Ovary (tissue), 9 donors: ENCODE results near the gene AKAP3. TPM values are rescaled to one million over a fixed set of nuclear protein-coding genes. Genes with fewer than 3 reads are reported as not detected.

Source experiments
- DNase-seq, 5 donors: peaks; one replicate each; pipeline ENCODE4 v3.0.0-alpha.2; 2019 to 2020
- H3K27ac ChIP-seq, 2 donors: fragments of 200-600 bp; one replicate each; pipeline versions ENCODE4 v1.5.1 to v1.8.0; 2019 to 2022
- H3K27me3 ChIP-seq: fragments of 200-600 bp; one replicate; pipeline ENCODE4 v1.8.0; 2022
- H3K36me3 ChIP-seq: fragments of 200-600 bp; sonication (generic); one replicate; pipeline ENCODE4 v1.5.1; 2019
- H3K4me1 ChIP-seq: one replicate; pipeline ENCODE4 v1.8.1; 2013; ENCODE audit warnings: mild to moderate bottlenecking, moderate library complexity; ENCODE audit not compliant: insufficient read depth
- H3K4me3 ChIP-seq: fragments of 200-600 bp; sonication (generic); one replicate; pipeline ENCODE4 v1.5.1; 2017
- H3K9me3 ChIP-seq, 2 donors: fragments of 200-600 bp in 1 of 2; sonication (generic) in 1 of 2; one replicate each; pipeline versions ENCODE4 v1.5.1 to v1.8.1; 2013 to 2019; ENCODE audit warnings: mild to moderate bottlenecking in 1 of 2, moderate library complexity in 1 of 2
- EP300 ChIP-seq: sonication (generic); formaldehyde crosslinking; IDR thresholded peaks from one replicate; pipeline ENCODE4 v1.6.1; 2017; ENCODE audit warnings: antibody characterized with exemption
- POLR2A ChIP-seq: fragments of 450-650 bp; IDR thresholded peaks from one replicate; pipeline ENCODE4 v1.6.1; 2017; ENCODE audit warnings: antibody characterized with exemption, mild to moderate bottlenecking, moderate library complexity
- WGBS, 3 donors: extraction: QIAGEN DNeasy Blood & Tissue Kit in 1 of 3; methylation state at CpG; one replicate each; pipeline versions ENCODE4 v1.1.5 to v1.1.7; 2013 to 2017; 5-methylcytosine and 5-hydroxymethylcytosine counted together
- intact Hi-C, 4 donors: fragments of 100-400 bp; cut with DNase I; formaldehyde crosslinking; loops; one replicate each; pipeline versions ENCODE4 v1.11.0 to v1.15.1; 2022 to 2023
- polyA plus RNA-seq, 2 donors: library from polyadenylated mRNA; stranded (reverse); fragments of 200-250 nt in 1 of 2; fragments of 350-450 nt in 1 of 2; fragmentation: Illumina TruSeq in 1 of 2; extraction: RNeasy Lipid Tissue Mini Kit (QIAGEN cat#74804) in 1 of 2; gene quantifications; one replicate each; pipeline ENCODE4 v1.2.3, GENCODE V29; 2013 to 2014
- total RNA-seq, 7 donors: library from RNA; depleted of rRNA in 2 of 7; stranded (reverse); fragments of >200 nt in 2 of 7; fragmentation: NEBNext Ultra II Directional in 3 of 7; extraction: Animal tissue kit (Norgen Biotek cat#: 25700) in 3 of 7; gene quantifications; one replicate each; pipeline versions ENCODE4 v1.1.0 to v1.2.4, GENCODE V29; 2016 to 2023
- TF ChIP-seq, protein P1 (sequence below), 3 donors: fragments of 450-650 bp in 2 of 3; fragments of 200-600 bp in 1 of 3; IDR thresholded peaks; one replicate each; pipeline versions ENCODE4 v1.5.1 to v1.8.0; 2016 to 2022; ENCODE audit warnings: antibody characterized with exemption in 3 of 3, mild to moderate bottlenecking in 1 of 3
- donor health status: DM: no; HTN: no; CAD: no; lungs with moderate emphysema.
- donor health status: DM: no; HTN: no; CAD: no.
- donor health status: Bipolar disorder and iron deficiency.
- donor health status: DM: yes; HTN: yes; CAD: no.
- donor health status: DM: no; HTN: no; CAD: no.
- donor health status: DM: yes; HTN: yes; CAD: no.

AKAP3 gene
- total and polyA plus RNA-seq, 9 donors, result 0.24 to 2.7 (median 1.6) TPM

DNA sequence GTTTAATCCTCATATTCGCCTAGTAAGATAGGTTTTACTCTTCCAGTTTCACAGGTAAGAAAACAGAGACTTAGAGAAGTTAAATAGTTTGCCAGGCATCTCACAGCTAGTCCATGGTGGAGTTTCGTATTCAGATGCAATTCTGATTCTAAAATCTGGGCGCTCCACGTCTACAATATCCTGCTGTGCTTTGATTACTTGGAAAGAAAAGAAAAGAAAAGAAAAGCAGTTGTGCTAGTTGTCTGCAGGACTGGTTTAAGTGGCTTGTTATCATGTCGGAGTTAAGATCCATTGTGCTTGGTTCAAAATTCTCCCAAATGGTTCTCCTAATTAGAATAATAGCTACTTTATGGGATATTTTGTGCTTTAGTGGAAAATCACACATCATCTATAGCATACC lies 18.6 kb downstream of the AKAP3 start:
- WGBS, 3 donors, result 46 to 52% (median 52%) methylated on average over 5 of the region's 5 CpGs
- TF ChIP-seq, protein P1, sequence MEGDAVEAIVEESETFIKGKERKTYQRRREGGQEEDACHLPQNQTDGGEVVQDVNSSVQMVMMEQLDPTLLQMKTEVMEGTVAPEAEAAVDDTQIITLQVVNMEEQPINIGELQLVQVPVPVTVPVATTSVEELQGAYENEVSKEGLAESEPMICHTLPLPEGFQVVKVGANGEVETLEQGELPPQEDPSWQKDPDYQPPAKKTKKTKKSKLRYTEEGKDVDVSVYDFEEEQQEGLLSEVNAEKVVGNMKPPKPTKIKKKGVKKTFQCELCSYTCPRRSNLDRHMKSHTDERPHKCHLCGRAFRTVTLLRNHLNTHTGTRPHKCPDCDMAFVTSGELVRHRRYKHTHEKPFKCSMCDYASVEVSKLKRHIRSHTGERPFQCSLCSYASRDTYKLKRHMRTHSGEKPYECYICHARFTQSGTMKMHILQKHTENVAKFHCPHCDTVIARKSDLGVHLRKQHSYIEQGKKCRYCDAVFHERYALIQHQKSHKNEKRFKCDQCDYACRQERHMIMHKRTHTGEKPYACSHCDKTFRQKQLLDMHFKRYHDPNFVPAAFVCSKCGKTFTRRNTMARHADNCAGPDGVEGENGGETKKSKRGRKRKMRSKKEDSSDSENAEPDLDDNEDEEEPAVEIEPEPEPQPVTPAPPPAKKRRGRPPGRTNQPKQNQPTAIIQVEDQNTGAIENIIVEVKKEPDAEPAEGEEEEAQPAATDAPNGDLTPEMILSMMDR (IDR thresholded peaks at IDR 0.05), result no peak
- no peak for TF ChIP-seq POLR2A
- no peak for TF ChIP-seq EP300
- no peak for DNase-seq
- no peaks in the 10 kb centered on the region for H3K9me3 ChIP-seq
- H3K4me1 ChIP-seq, result no peaks in the 10 kb centered on the region
- no peaks in the 10 kb centered on the region for H3K36me3 ChIP-seq
- intact Hi-C loops, result no loop called here
- H3K27me3 ChIP-seq, result no peaks in the 10 kb centered on the region
- H3K4me3 ChIP-seq, result no peak overlapping the region
- H3K27ac ChIP-seq, result no peak overlapping the region

DNA sequence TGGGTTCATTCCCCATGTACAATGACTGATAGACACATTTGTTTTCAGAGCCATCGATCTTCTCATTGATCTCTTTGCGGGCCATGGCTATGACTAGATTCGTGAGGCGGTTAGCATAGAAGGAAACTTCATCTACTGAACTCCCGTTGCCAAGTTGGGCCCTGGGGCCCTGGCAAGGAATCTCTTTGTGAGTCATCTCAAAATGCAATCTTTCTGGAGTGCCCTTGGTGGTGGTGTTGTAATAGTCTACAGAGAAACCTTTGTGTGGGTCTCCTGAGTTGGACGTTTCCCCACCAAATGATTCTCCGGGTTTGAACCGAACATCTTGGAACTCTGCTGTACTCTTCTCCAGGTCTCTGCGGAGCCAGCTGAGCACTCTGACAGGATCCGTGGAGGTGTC lies 20.4 kb downstream of the AKAP3 start:
- TF ChIP-seq EP300, result no peak
- TF ChIP-seq POLR2A, result no peak
- TF ChIP-seq, protein P1 (IDR thresholded peaks at IDR 0.05), result no peak
- Histone ChIP-seq H3K36me3 (no peaks in the 10 kb centered on the region), H3K27me3 (no peaks in the 10 kb centered on the region), H3K27ac (no peak overlapping the region), H3K4me3 (no peak overlapping the region), H3K4me1 (no peaks in the 10 kb centered on the region), H3K9me3 (no peaks in the 10 kb centered on the region)
- 92 to 96% (median 92%) methylated on average over 10 of the region's 10 CpGs for WGBS, 3 donors
- intact Hi-C loops, result no loop called here
- DNase-seq, result no peak

DNA sequence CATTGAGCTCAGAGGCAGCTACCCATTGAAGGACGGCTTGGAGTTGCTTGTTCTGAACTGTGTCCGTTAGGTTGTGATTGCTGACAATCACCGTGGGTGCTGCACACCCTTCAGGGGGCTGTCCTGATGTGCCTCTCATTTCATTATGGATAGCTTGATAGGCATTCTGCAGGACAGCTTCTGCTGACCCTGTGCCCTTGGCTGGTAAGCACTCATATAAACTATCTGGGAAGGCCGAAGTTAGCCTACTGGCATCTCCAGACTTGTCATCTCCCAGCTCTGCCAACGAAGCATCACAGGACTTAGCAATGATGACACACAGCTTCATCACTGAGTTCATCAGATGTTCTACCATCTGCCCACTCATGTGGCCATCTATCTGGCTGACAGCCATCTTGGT lies 22.3 kb downstream of the AKAP3 start:
- no peaks in the 10 kb centered on the region for H3K4me1 ChIP-seq
- H3K27ac ChIP-seq, result no peak overlapping the region
- no peaks in the 10 kb centered on the region for H3K36me3 ChIP-seq
- H3K4me3 ChIP-seq, result no peak overlapping the region
- no peak for TF ChIP-seq POLR2A
- TF ChIP-seq, protein P1 (IDR thresholded peaks at IDR 0.05), result no peak
- 85 to 90% (median 89%) methylated on average over 5 of the region's 5 CpGs for WGBS, 3 donors
- H3K9me3 ChIP-seq, result no peaks in the 10 kb centered on the region
- no peak for DNase-seq
- intact Hi-C loops, result no loop called here
- H3K27me3 ChIP-seq, result no peaks in the 10 kb centered on the region

DNA sequence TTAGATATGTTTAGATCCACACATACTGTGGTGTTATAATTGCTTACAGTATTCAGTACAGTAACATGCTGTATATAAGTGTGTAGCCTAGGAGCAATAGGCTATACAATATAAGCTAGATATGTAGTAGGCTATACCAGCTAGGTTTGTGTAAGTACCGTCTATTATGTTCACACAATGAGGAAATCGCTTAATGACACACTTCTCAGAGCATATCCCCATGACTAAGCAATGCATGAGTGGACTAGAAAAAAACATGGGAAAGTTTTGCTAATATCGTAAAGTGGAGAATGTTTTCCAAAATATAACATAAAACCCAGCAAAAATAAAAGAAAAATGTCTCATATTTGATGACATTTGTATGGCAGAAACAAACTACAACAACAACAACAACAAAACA lies 27.3 kb downstream of the AKAP3 start:
- Histone ChIP-seq H3K4me1 (no peaks in the 10 kb centered on the region), H3K4me3 (no peak overlapping the region), H3K27me3 (no peaks in the 10 kb centered on the region), H3K36me3 (no peaks in the 10 kb centered on the region), H3K9me3 (no peaks in the 10 kb centered on the region), H3K27ac (no peak overlapping the region)
- 91 to 95% (median 92%) methylated on average over 3 of the region's 3 CpGs for WGBS, 3 donors
- TF ChIP-seq, protein P1 (IDR thresholded peaks at IDR 0.05), result no peak
- TF ChIP-seq POLR2A, result no peak
- TF ChIP-seq EP300, result no peak
- no peak for DNase-seq
- intact Hi-C loops, result no loop called here

DNA sequence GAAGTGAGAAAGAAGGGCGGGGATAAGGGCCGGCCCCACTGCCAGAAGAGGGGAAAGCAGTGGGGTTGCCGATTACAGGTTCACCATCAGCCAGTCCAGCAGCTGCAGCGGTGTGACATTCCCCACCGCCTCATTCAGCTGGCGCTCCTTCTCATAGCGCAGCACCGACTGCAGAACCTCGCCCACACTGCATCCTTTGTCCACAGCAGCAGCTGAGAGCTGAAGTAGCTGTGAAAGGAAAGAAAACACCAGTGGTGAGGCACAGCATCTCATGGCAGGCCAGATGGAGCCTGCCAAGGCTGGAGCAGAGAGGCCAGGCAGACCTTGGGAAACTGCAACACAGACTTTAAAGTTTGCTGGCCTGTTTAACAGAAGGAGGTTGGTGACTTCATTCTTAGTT lies 33.2 kb downstream of the AKAP3 start:
- no peak for DNase-seq
- intact Hi-C loops, result no loop called here
- Histone ChIP-seq H3K9me3 (no peaks in the 10 kb centered on the region), H3K4me3 (no peak overlapping the region), H3K4me1 (no peaks in the 10 kb centered on the region), H3K36me3 (no peaks in the 10 kb centered on the region), H3K27ac (no peak overlapping the region), H3K27me3 (no peaks in the 10 kb centered on the region)
- 84 to 89% (median 87%) methylated on average over 9 of the region's 9 CpGs for WGBS, 3 donors
- no peak for TF ChIP-seq POLR2A
- TF ChIP-seq EP300, result no peak
- TF ChIP-seq, protein P1 (IDR thresholded peaks at IDR 0.05), result no peak
